DMS153 (cell line): ENCODE results near the gene BMP3.

Source experiments
- DNase-seq: peaks from one replicate; lab custom pipeline; 2025; lab: John Stamatoyannopoulos, UW

BMP3 gene

GRCh38 chr4:81106150-81106549, 75.6 kb downstream of the BMP3 start:
- DNase-seq = no peak
